H1 (cell line): ENCODE measurements around the gene CPM. TPM values are rescaled to one million over a fixed set of nuclear protein-coding genes. Genes with fewer than 3 reads are reported as not detected.

Source experiments
- CTCF ChIA-PET: fragments of 300-600 bp; sonication (Branson Sonifier 250); formaldehyde crosslinking; loops from one replicate; lab custom pipeline; 2021; ENCODE audit not compliant: partially characterized antibody; lab: Charles Lee
- POLR2A ChIA-PET: fragments of 300-600 bp; sonication (Branson Sonifier 250); formaldehyde crosslinking; loops from one replicate; lab custom pipeline; 2021; ENCODE audit warnings: inconsistent platforms; ENCODE audit not compliant: partially characterized antibody; lab: Charles Lee
- DNase-seq, 2 experiments: peaks; one replicate each; pipeline versions ENCODE4 v3.0.0 to v3.0.0-alpha.2; 2010 to 2022; ENCODE audit warnings: low spot score in 2 of 2, low read depth in 1 of 2, mixed read lengths in 1 of 2
- FAIRE-seq: peaks from 2 replicates; lab custom pipeline; 2011; peaks lifted over from hg19 to GRCh38; lab: Jason Lieb, UNC
- H2AFZ ChIP-seq: 2 replicates; pipeline ENCODE4 v1.8.1; 2012; ENCODE audit warnings: low read length, inconsistent platforms
- H2AK5ac ChIP-seq: 2 replicates; pipeline ENCODE4 v1.6.1; 2013; ENCODE audit warnings: low read depth, low read length
- H2BK120ac ChIP-seq: replicated peaks from 2 replicates; pipeline ENCODE3; 2013; ENCODE audit warnings: low read depth, low read length, inconsistent platforms
- H2BK12ac ChIP-seq: 2 replicates; pipeline ENCODE4 v1.6.1; 2013; ENCODE audit warnings: low read depth, low read length
- H2BK15ac ChIP-seq: 2 replicates; pipeline ENCODE4 v1.6.1; 2013; ENCODE audit warnings: low read length
- H2BK20ac ChIP-seq: 2 replicates; pipeline ENCODE4 v1.6.1; 2013; ENCODE audit warnings: low read length
- H2BK5ac ChIP-seq: 2 replicates; pipeline ENCODE4 v1.6.1; 2013; ENCODE audit warnings: low read depth, low read length
- H3K14ac ChIP-seq: 2 replicates; pipeline ENCODE4 v1.6.1; 2013; ENCODE audit warnings: inconsistent platforms; ENCODE audit not compliant: insufficient read length
- H3K18ac ChIP-seq: 2 replicates; pipeline ENCODE4 v1.6.1; 2013; ENCODE audit warnings: low read length; ENCODE audit errors: extremely low read depth
- H3K23ac ChIP-seq: 2 replicates; pipeline ENCODE4 v1.6.1; 2013; ENCODE audit warnings: inconsistent platforms; ENCODE audit not compliant: insufficient read length
- H3K23me2 ChIP-seq: 2 replicates; pipeline ENCODE4 v1.6.1; 2013; ENCODE audit warnings: low read depth, low read length
- H3K27ac ChIP-seq: 2 replicates; pipeline ENCODE4 v1.6.1; 2011; ENCODE audit warnings: low read depth, low read length, inconsistent platforms
- H3K27me3 ChIP-seq, 4 experiments: replicated peaks in 1 of 4; 1 replicate in 1 of 4; 2 replicates in 3 of 4; pipeline versions ENCODE4 v1.6.1 to v1.8.1; 2011 to 2013; ENCODE audit warnings: low read length in 3 of 4, mild to moderate bottlenecking in 3 of 4, inconsistent platforms in 2 of 4, mixed read lengths in 2 of 4, moderate library complexity in 1 of 4; ENCODE audit not compliant: control insufficient read depth in 3 of 4, insufficient read depth in 3 of 4; ENCODE audit errors: extremely low read depth in 1 of 4
- H3K36me3 ChIP-seq, 4 experiments: 2 replicates each; pipeline versions ENCODE4 v1.6.1 to v1.8.1; 2011 to 2013; ENCODE audit warnings: mild to moderate bottlenecking in 4 of 4, low read length in 3 of 4, moderate library complexity in 2 of 4, control low read depth in 1 of 4, inconsistent platforms in 1 of 4; ENCODE audit not compliant: insufficient read depth in 4 of 4, control insufficient read depth in 2 of 4
- H3K4ac ChIP-seq: replicated peaks from 2 replicates; pipeline ENCODE3; 2013; ENCODE audit warnings: low read length, low read depth, mixed read lengths, inconsistent platforms; ENCODE audit not compliant: insufficient read length
- H3K4me1 ChIP-seq, 4 experiments: replicated peaks in 1 of 4; 1 replicate in 1 of 4; 2 replicates in 3 of 4; pipeline versions ENCODE4 v1.6.1 to v1.8.1; 2011 to 2013; ENCODE audit warnings: low read length in 3 of 4, inconsistent platforms in 2 of 4, mixed read lengths in 1 of 4; ENCODE audit not compliant: insufficient read depth in 4 of 4, control insufficient read depth in 3 of 4
- H3K4me2 ChIP-seq, 2 experiments: 2 replicates each; pipeline versions ENCODE4 v1.6.1 to v1.8.1; 2011 to 2013; ENCODE audit warnings: low read depth in 2 of 2, low read length in 2 of 2, control low read depth in 1 of 2, inconsistent platforms in 1 of 2, mild to moderate bottlenecking in 1 of 2; ENCODE audit not compliant: insufficient read depth in 1 of 2
- H3K4me3 ChIP-seq, 4 experiments: fragments of 200-600, 300-600 bp in 1 of 4; sonication (generic), shearing (Covaris generic), sonication (Bioruptor Twin) in 1 of 4; 2 replicates each; pipeline versions ENCODE4 v1.5.1 to v1.8.1; 2011 to 2016; ENCODE audit warnings: low read length in 4 of 4, low read depth in 3 of 4, control low read depth in 2 of 4, inconsistent platforms in 2 of 4, mild to moderate bottlenecking in 2 of 4, mixed read lengths in 1 of 4, moderate library complexity in 1 of 4; ENCODE audit not compliant: insufficient read depth in 2 of 4; ENCODE audit errors: extremely low read depth in 1 of 4
- H3K56ac ChIP-seq: replicated peaks from 2 replicates; pipeline ENCODE3; 2013; ENCODE audit warnings: low read depth, mild to moderate bottlenecking, mixed read lengths, low read length, inconsistent platforms; ENCODE audit not compliant: insufficient read length
- H3K79me1 ChIP-seq: 2 replicates; pipeline ENCODE4 v1.6.1; 2013; ENCODE audit warnings: low read depth, low read length, control low read depth
- H3K79me2 ChIP-seq, 2 experiments: 2 replicates each; pipeline versions ENCODE4 v1.6.1 to v1.8.1; 2012 to 2013; ENCODE audit warnings: low read length in 2 of 2, mild to moderate bottlenecking in 2 of 2, inconsistent platforms in 1 of 2; ENCODE audit not compliant: insufficient read depth in 2 of 2, control insufficient read depth in 1 of 2
- H3K9ac ChIP-seq, 4 experiments: replicated peaks in 1 of 4; 1 replicate in 1 of 4; 2 replicates in 3 of 4; pipeline versions ENCODE4 v1.6.1 to v1.8.1; 2011 to 2013; ENCODE audit warnings: low read depth in 3 of 4, low read length in 3 of 4, control low read depth in 2 of 4, mild to moderate bottlenecking in 2 of 4, moderate library complexity in 2 of 4, inconsistent platforms in 1 of 4; ENCODE audit errors: extremely low read depth in 1 of 4
- H3K9me3 ChIP-seq, 2 experiments: 2 replicates each; pipeline versions ENCODE4 v1.6.1 to v1.8.1; 2012 to 2013; ENCODE audit warnings: mild to moderate bottlenecking in 2 of 2, moderate library complexity in 2 of 2, control low read depth in 1 of 2, inconsistent platforms in 1 of 2, low read depth in 1 of 2, low read length in 1 of 2, mixed read lengths in 1 of 2; ENCODE audit not compliant: insufficient read depth in 2 of 2
- H4K20me1 ChIP-seq, 2 experiments: replicated peaks in 1 of 2; 2 replicates each; pipeline versions ENCODE3 to v1.8.1; 2011 to 2013; ENCODE audit warnings: inconsistent platforms in 2 of 2, low read length in 2 of 2, mild to moderate bottlenecking in 1 of 2; ENCODE audit not compliant: insufficient read depth in 2 of 2, control insufficient read depth in 1 of 2
- H4K5ac ChIP-seq: 2 replicates; pipeline ENCODE4 v1.6.1; 2013; ENCODE audit warnings: low read length, low read depth, mixed read lengths, inconsistent platforms; ENCODE audit not compliant: insufficient read length
- H4K8ac ChIP-seq: 2 replicates; pipeline ENCODE4 v1.8.0; 2013; ENCODE audit warnings: mild to moderate bottlenecking, moderate library complexity, low read length, inconsistent platforms; ENCODE audit not compliant: insufficient read depth; ENCODE audit errors: extremely low read depth
- H4K91ac ChIP-seq: replicated peaks from 2 replicates; pipeline ENCODE3; 2013; ENCODE audit warnings: low read length, mixed read lengths, inconsistent platforms; ENCODE audit not compliant: insufficient read length
- CEBPB ChIP-seq: IDR thresholded peaks from 2 replicates; pipeline ENCODE4 v1.6.1; 2012; ENCODE audit warnings: low read depth, low read length
- GABPA ChIP-seq: IDR thresholded peaks from 2 replicates; pipeline ENCODE4 v1.6.1; 2011; ENCODE audit warnings: mild to moderate bottlenecking, low read length, moderate library complexity, borderline replicate concordance; ENCODE audit not compliant: insufficient read depth
- KDM1A ChIP-seq: fragments of 200-600, 300-600 bp; sonication (generic); IDR thresholded peaks from 2 replicates; pipeline ENCODE4 v1.7.1; 2016; ENCODE audit warnings: mild to moderate bottlenecking, low read length, borderline replicate concordance
- KDM5A ChIP-seq: fragments of 200-600 bp; IDR thresholded peaks from 2 replicates; pipeline ENCODE4 v1.7.1; 2012; ENCODE audit warnings: mild to moderate bottlenecking, low read length, inconsistent platforms, mixed read lengths
- NANOG ChIP-seq: IDR thresholded peaks from 2 replicates; pipeline ENCODE4 v1.6.1; 2011; ENCODE audit warnings: low read length, low read depth, mild to moderate bottlenecking, inconsistent platforms; ENCODE audit not compliant: insufficient read depth, poor library complexity, severe bottlenecking
- TAF7 ChIP-seq: optimal IDR thresholded peaks from 2 replicates; pipeline ENCODE3; 2011; ENCODE audit warnings: low read depth, mild to moderate bottlenecking, inconsistent platforms, low read length, moderate library complexity, borderline replicate concordance
- TEAD4 ChIP-seq: IDR thresholded peaks from 2 replicates; pipeline ENCODE4 v1.6.1; 2012; ENCODE audit warnings: low read depth, low read length, inconsistent platforms, mixed read lengths
- YY1 ChIP-seq: IDR thresholded peaks from 2 replicates; pipeline ENCODE4 v1.6.1; 2011; ENCODE audit warnings: low read depth, mild to moderate bottlenecking, low read length
- WGBS, 2 experiments: shearing (Covaris generic) in 1 of 2; methylation state at CpG; one replicate each; pipeline versions ENCODE4 v1.1.6 to v1.1.7; 2013 to 2015; ENCODE audit warnings: low lambda C conversion rate in 2 of 2, mixed read lengths in 2 of 2, inconsistent platforms in 1 of 2, low coverage in 1 of 2, missing lambda C conversion rate in 1 of 2; ENCODE audit not compliant: insufficient replicate concordance in 2 of 2, insufficient coverage in 1 of 2, insufficient read length in 1 of 2; ENCODE audit errors: extremely low coverage in 1 of 2, missing lambda C conversion rate in 1 of 2; 5-methylcytosine and 5-hydroxymethylcytosine counted together
- polyA plus RNA-seq, 7 experiments: library from polyadenylated mRNA; depleted of rRNA in 3 of 7; stranded (reverse) in 5 of 7; unstranded in 2 of 7; fragments of >200 nt in 5 of 7; fragments of 200-250 nt in 2 of 7; gene quantifications; 1 replicate in 5 of 7; 2 replicates in 1 of 7; 4 replicates in 1 of 7; pipeline versions ENCODE4 v1.2.1 to v1.2.3, GENCODE V29; 2011 to 2013; ENCODE audit warnings: missing spikeins in 2 of 7, mixed read lengths in 2 of 7
- total RNA-seq: library from RNA; stranded (reverse); fragmentation: NEBNext Ultra II Directional; extraction: Animal tissue kit (Norgen Biotek cat#: 25700); gene quantifications from 2 replicates; pipeline ENCODE4 v1.2.1, GENCODE V29; 2021

Gene CPM
- total and polyA plus RNA-seq, 2 of the 8 experiments (the other 6 are each of a cell fraction or from before 2014, with no cell fraction given): 0.33 to 3.1 TPM

DNA sequence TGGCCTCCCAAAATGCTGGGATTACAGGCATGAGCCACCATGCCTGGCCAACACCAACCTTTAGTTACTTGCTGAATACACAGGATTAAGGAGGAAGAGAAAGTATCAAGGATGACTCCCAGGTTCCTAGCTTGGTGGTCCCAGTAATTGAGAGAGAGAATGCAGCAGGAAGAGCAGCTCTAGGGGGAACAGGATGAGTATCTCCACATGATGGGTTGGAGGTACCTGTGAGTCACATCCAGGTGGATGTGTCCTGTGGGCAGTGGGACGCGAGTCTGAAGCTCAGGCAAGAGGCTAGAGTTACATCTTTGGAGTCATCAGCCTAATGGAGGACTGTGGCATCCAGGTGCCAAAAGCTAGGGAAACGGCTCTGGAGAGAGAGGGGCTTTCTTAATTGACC is 77.9 kb downstream of the CPM start:
- H2BK15ac ChIP-seq: no peak overlapping the region
- H3K18ac ChIP-seq: no peak overlapping the region
- no peak overlapping the region for H2BK20ac ChIP-seq
- H3K4me3 ChIP-seq: no peak overlapping the region
- no peak overlapping the region for H2BK5ac ChIP-seq
- no peak for FAIRE-seq
- WGBS, 2 experiments: 91% methylated on average over 3 of the region's 3 CpGs; no CpG with 5 or more reads in 1 of the 2 experiments
- no peak overlapping the region for H3K14ac ChIP-seq
- no peak overlapping the region for H4K8ac ChIP-seq
- H4K91ac ChIP-seq: no peak overlapping the region
- H3K9ac ChIP-seq: no peak overlapping the region
- no peak overlapping the region for H4K5ac ChIP-seq
- H3K56ac ChIP-seq: no peak overlapping the region
- no peaks in the 10 kb centered on the region for H3K9me3 ChIP-seq
- H3K4ac ChIP-seq: no peak overlapping the region
- no peaks in the 10 kb centered on the region for H3K79me1 ChIP-seq
- no peak overlapping the region for H2BK120ac ChIP-seq
- H2BK12ac ChIP-seq: no peak overlapping the region
- no peaks in the 10 kb centered on the region for H4K20me1 ChIP-seq
- H3K4me2 ChIP-seq: no peak overlapping the region
- ChIA-PET CTCF (interaction anchor here (0.6 to 1.7 kb wide), 6 partner anchors 10 to 513 kb away, joined by 3 to 6 read pairs (median 4); no protein-coding TSS in a partner anchor), POLR2A (interaction anchor here (1.4 to 2.1 kb wide), 2 partner anchors 10 to 47 kb away, joined by 6 to 10 read pairs; partner anchors contain the start of gene MDM2)
- no peak overlapping the region for H3K27ac ChIP-seq
- no peaks in the 10 kb centered on the region; the same call in 1 of the 2 replicates for H3K23me2 ChIP-seq
- no peaks in the 10 kb centered on the region for H3K36me3 ChIP-seq
- no peaks in the 10 kb centered on the region for H3K79me2 ChIP-seq
- H3K27me3 ChIP-seq: no peaks in the 10 kb centered on the region
- no peak for DNase-seq
- no peaks in the 10 kb centered on the region for H3K4me1 ChIP-seq
- no peak overlapping the region for H2AK5ac ChIP-seq
- H2AFZ ChIP-seq: no peak overlapping the region
- no peak overlapping the region for H3K23ac ChIP-seq
- TF ChIP-seq YY1 (no peak), TAF7 (no peak), KDM5A (no peak), KDM1A (no peak), TEAD4 (no peak), NANOG (no peak), CEBPB (no peak), GABPA (no peak)
